ENCODE data around the gene NCBP3.

DNA sequence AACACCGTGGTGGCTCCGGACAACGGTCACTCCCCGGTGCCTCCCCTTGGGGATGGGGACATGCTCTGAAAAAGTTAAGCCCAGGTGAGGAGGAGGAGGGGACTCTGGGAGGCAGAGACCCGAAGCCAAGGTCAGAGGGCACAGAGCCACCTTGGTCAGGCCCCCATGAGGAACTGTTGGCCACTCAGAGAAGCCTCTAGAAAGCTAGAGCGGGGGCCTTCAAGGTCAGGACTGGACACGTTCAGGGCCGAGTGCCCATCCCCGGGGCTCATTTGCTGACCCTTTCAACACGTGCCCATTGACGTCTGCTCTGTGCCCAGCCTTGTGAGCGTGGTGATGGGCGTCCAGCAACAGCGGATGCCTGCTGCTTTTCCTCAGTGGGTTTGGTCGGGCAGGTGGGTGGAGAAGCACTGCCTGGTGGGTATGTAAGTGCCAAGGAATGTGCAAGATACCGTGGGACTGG is 84.1 kb downstream of the NCBP3 start:
- TF ChIP-seq, protein P1, sequence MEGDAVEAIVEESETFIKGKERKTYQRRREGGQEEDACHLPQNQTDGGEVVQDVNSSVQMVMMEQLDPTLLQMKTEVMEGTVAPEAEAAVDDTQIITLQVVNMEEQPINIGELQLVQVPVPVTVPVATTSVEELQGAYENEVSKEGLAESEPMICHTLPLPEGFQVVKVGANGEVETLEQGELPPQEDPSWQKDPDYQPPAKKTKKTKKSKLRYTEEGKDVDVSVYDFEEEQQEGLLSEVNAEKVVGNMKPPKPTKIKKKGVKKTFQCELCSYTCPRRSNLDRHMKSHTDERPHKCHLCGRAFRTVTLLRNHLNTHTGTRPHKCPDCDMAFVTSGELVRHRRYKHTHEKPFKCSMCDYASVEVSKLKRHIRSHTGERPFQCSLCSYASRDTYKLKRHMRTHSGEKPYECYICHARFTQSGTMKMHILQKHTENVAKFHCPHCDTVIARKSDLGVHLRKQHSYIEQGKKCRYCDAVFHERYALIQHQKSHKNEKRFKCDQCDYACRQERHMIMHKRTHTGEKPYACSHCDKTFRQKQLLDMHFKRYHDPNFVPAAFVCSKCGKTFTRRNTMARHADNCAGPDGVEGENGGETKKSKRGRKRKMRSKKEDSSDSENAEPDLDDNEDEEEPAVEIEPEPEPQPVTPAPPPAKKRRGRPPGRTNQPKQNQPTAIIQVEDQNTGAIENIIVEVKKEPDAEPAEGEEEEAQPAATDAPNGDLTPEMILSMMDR (IDR thresholded peaks at IDR 0.05): no peak
- no peak for TF ChIP-seq POLR2A (IDR thresholded peaks at IDR 0.05)

Measured in tibial nerve (tissue), 3 donors.